EL (cell line): ENCODE results near the gene VASH1.
"Not testable (repeated sequence)": the region's sequence is repeated elsewhere in the genome, so short reads cannot be mapped to it uniquely, and the experiment has no call there.

Experiments
- DNase-seq: peaks from one replicate; pipeline ENCODE4 v3.0.0-alpha.2; 2016

The VASH1 gene

GRCh38 chr14:76761136-76761959 is at the start of gene VASH1:
VASH1 (plus strand) TSS chr14:76761468; CDS start chr14:76762822, 1,354 bp downstream.
- DNase-seq: peak; percentile 77

- DNase-seq: no peak
These were observed 48.1 kb upstream of the VASH1 start for GRCh38 chr14:76713121-76713520.

GRCh38 chr14:76714470-76714869 is 46.8 kb upstream of the VASH1 start:
- DNase-seq: no peak

- no peak for DNase-seq
These were observed 46.2 kb upstream of the VASH1 start for GRCh38 chr14:76715101-76715500.

- DNase-seq: no peak
These were observed 45.7 kb upstream of the VASH1 start for GRCh38 chr14:76715511-76716081.

- DNase-seq: no peak
These were observed 45.0 kb upstream of the VASH1 start for GRCh38 chr14:76716285-76716684.

- DNase-seq: no peak
These were observed 43.6 kb upstream of the VASH1 start for GRCh38 chr14:76717508-76718290.

GRCh38 chr14:76718306-76719040 is 42.8 kb upstream of the VASH1 start:
- DNase-seq: no peak

GRCh38 chr14:76719666-76720065 is 41.6 kb upstream of the VASH1 start:
- DNase-seq: no peak

GRCh38 chr14:76720382-76720813 is 40.9 kb upstream of the VASH1 start:
- DNase-seq: peak; percentile 55

- DNase-seq: not testable (repeated sequence)
These were observed 39.8 kb upstream of the VASH1 start for GRCh38 chr14:76721506-76721905.

GRCh38 chr14:76724651-76725550 is 36.4 kb upstream of the VASH1 start:
- DNase-seq: no peak

- no peak for DNase-seq
These were observed 34.7 kb upstream of the VASH1 start for GRCh38 chr14:76726551-76726970.

GRCh38 chr14:76727384-76727783 is 33.9 kb upstream of the VASH1 start:
- no peak for DNase-seq

GRCh38 chr14:76727901-76728300 is 33.4 kb upstream of the VASH1 start:
- DNase-seq: no peak

- DNase-seq: no peak
These were observed 32.0 kb upstream of the VASH1 start for GRCh38 chr14:76729258-76729657.

GRCh38 chr14:76729953-76730505 is 31.2 kb upstream of the VASH1 start:
- DNase-seq: no peak

- DNase-seq: not testable (repeated sequence)
These were observed 26.8 kb upstream of the VASH1 start for GRCh38 chr14:76734501-76734900.

GRCh38 chr14:76736514-76736913 is 24.8 kb upstream of the VASH1 start:
- no peak for DNase-seq

- no peak for DNase-seq
These were observed 20.2 kb upstream of the VASH1 start for GRCh38 chr14:76741074-76741473.

- no peak for DNase-seq
These were observed 19.1 kb upstream of the VASH1 start for GRCh38 chr14:76742185-76742584.
